GM21423 (cell line): Measurements from ENCODE around the gene GID8.
"Not testable (repeated sequence)": the region's sequence is repeated elsewhere in the genome, so short reads cannot be mapped to it uniquely, and the experiment has no call there.

ENCODE experiments used
- ATAC-seq: cut with Tn5 transposase; IDR thresholded peaks from one replicate; pipeline ENCODE4 v1.9.1; 2021; ENCODE audit warnings: mild to moderate bottlenecking, moderate library complexity; ENCODE audit not compliant: unreplicated experiment

The GID8 gene

DNA sequence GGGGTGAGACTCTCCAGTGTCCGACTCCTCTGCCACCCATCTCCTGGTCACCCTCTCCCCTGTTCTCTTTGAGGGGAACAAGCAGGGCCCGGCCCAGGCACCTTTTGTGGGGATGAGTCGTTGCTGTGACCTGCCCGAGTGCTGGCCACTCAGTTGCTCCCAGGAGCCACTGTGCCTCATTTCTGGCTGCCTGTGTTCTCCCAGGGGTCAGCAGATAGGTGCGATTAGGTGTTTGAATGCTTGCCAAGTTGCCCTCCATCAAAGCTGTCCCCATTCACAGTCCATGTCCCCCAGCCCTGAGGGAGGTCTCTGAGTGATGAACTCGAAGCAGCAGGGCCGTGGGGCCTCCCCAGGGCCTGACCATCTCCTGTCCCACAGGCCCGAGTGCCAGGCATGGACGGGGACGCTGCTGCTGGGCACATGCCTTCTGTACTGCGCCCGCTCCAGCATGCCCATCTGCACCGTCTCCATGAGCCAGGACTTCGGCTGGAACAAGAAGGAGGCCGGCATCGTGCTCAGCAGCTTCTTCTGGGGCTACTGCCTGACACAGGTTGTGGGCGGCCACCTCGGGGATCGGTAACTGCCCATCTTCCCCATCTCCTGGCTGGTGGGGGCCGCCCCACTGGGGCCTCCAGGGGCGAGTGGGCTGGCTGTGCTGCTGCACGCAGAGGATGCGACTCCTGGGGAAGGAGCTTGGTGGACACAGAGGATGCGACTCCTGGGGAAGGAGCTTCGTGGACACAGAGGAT lies 18.6 kb downstream of the GID8 start:
- ATAC-seq: no peak

GRCh38 chr20:62957136-62958117 lies 19.5 kb downstream of the GID8 start:
- ATAC-seq: no peak

- no peak for ATAC-seq
These were observed 20.6 kb downstream of the GID8 start for GRCh38 chr20:62958388-62959100.

DNA sequence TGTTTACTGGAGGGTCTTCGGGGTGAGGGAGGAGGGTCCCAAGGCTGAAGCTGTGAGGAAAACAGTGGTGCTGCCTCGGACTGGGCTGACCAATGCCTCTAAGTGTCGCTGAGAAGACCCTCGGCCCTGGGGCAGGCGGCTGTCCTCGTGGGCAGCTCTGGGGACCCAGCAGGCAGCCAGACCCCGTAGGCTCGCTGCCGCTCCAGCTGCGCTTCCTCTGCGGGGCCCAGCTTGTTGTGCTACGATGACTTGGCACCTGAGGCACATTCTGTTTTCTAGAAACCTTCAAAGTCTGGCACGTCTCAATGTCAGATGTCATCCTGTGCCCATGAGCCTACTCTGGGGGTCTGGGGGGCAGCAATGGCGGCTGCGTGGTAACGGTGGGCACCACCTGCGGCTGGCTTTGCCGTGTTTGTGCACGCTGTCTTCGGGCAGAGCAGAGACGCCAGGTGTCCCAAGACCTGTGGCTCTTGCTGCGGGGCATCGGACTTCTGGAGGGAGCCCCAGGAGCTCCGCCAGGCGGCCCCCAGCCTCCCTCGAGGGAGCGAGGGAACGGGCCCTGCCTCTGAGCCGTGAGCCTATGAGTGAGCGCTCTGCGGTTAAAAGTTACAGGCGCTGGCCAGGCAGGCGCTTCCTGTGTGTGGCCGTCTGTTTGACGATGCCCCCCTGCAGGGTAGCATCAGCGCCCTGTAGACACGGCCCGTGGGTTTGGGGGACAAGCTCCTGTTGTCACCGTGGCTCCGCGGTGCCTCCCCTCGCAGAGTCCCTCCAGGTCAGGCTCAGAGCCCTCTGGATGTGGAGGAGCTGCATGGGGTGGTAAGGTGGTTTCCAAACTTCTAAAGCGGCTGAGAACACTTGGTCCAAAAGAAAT lies 21.4 kb downstream of the GID8 start:
- no peak for ATAC-seq

GRCh38 chr20:62959998-62960436 lies 22.1 kb downstream of the GID8 start:
- ATAC-seq: no peak

DNA sequence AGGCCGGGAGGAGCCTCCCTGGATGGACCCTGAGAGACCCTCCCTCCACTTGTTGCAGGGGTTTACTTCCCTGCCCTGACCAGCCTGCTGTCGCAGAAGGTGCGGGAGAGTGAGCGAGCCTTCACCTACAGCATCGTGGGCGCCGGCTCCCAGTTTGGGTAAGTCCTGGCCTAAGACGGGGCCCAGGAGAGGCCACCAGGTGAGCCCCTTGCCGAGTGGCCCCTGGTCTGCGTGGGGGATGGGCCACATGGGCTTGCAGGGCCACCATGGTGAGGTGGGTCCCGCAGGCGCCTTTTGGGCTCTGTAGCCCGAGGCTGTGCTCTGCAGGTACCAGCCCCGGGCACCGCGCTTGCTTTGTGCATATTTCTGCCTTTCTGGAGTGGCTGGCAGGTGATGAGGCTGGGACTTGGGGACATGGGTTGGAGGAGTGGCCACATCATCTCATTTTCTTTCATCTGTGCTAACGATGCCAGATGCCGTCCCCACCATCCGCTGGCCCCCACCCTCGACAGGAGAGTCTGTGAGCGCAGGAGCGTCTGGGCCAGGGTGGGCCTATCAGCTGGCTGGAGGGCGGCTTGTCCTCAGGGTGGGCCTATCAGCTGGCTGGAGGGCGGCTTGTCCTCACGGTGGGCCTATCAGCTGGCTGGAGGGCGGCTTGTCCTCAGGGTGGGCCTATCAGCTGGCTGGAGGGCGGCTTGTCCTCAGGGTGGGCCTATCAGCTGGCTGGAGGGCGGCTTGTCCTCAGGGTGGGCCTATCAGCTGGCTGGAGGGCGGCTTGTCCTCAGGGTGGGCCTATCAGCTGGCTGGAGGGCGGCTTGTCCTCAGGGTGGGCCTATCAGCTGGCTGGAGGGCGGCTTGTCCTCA lies 22.7 kb downstream of the GID8 start:
- ATAC-seq: not testable (repeated sequence)

DNA sequence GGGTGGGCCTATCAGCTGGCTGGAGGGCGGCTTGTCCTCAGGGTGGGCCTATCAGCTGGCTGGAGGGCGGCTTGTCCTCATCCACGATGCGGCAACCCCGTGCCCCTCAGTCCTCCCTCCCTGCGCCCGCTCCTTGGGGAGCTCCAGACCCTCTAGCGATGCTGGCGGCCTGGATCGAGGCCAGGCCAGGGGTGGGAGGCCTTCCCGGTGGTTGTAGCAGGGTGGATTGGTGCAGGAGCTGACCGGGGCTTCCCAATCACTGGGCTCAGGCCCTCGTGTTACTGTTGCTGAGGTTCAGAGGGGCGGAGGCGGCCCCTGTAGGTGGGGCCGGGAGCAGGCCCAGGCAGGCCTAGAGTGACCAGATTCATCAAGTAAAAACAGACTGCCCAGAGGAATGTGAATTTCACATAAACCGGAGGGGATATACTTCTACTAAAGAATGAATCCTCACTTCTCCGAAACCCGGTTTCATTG lies 23.4 kb downstream of the GID8 start:
- no peak for ATAC-seq

- no peak for ATAC-seq
These were observed 23.9 kb downstream of the GID8 start for GRCh38 chr20:62961799-62962198.

DNA sequence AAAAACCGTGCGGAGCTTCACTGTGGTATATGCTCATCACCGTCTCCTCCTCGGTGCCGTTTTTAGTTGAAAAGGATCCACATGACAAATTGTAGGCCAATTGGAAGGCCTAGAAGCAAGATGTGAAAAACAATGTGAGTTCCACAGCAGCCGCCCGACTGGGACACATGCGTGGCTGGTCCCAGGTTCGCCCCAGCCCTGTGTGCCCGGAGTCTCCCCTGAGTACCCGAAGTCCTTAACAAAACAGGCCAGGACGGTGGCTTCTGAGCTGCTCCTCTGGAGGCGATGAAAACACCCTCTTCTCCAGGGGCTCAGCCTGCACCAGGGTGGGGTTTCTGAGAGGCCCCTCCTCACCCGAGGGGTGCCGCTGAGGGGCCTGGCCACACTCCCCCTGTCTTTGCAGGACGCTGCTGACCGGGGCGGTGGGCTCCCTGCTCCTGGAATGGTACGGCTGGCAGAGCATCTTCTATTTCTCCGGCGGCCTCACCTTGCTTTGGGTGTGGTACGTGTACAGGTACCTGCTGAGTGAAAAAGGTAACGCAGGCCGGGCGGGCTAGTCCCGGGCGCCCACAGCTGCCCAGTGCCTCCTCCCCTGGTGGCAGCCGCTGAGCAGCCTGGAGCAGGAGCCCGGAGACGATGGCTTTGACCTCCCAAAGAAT lies 24.4 kb downstream of the GID8 start:
- ATAC-seq: no peak

- no peak for ATAC-seq
These were observed 25.1 kb downstream of the GID8 start for GRCh38 chr20:62962891-62963613.

- no peak for ATAC-seq
These were observed 25.9 kb downstream of the GID8 start for GRCh38 chr20:62963614-62964397.

GRCh38 chr20:62964700-62965099 lies 26.8 kb downstream of the GID8 start:
- ATAC-seq: no peak

GRCh38 chr20:62965363-62965771 lies 27.4 kb downstream of the GID8 start:
- no peak for ATAC-seq

DNA sequence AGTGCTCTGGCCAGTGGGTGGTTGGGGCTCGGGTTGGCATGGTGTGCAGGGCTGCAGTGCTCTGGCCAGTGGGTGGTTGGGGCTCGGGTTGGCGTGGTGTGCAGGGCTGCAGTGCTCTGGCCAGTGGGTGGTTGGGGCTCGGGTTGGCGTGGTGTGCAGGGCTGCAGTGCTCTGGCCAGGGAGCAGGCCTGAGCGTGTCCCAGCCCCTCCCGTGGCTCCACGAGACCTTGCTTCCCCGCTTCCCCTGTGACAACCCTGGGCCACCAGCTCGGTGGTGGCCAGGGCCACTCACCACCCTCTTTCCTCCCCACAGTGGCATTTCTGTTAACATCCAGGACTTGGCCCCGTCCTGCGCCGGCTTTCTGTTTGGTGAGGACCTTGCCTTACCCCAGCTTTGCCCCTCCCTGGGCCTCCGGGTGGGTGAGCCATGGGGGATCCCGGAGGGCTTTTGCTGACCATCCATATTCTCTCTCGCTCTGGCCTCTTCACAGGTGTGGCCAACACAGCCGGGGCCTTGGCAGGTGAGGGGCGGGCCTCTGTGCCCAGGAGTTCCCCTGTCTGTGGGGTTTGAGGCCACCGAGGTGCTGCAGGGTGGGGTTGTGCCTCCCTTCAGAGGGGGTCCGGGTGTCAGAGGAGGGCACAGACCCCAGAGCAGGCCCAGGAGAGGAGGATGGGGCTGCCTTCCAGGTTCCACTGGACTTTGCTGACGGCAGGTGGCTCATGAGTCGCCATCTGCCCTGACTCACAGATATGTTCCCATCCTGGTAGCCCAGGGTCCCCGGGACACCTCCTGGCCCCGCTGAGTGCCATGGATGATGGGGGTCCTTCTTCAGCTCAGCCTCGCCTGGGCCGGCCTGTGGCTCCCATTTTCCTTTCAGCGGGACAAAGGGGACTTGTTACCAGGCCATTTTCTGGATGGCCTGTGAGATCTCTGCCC lies 28.5 kb downstream of the GID8 start:
- no peak for ATAC-seq

GRCh38 chr20:62967149-62967501 lies 29.2 kb downstream of the GID8 start:
- no peak for ATAC-seq

- ATAC-seq: no peak
These were observed 29.8 kb downstream of the GID8 start for GRCh38 chr20:62967628-62968351.
